HCT116 (cell line): ENCODE results near the gene CACNA1G. TPM values are rescaled to one million over a fixed set of nuclear protein-coding genes. Genes with fewer than 3 reads are reported as not detected.

ENCODE experiments used
- ATAC-seq: fragments of 200-7000 bp; cut with Tn5 transposase; 2 replicates; pipeline ENCODE4 v1.9.1; 2020; ENCODE audit warnings: mild to moderate bottlenecking, moderate library complexity
- BruUV-seq: library from RNA; stranded (reverse); fragments of 400-500 nt; replicated peaks from 2 replicates; lab custom pipeline; 2021; lab: Mats Ljungman, UMichigan
- CTCF ChIA-PET: fragments of 300-600 bp; sonication (Branson Sonifier 250); formaldehyde crosslinking; loops from one replicate; lab custom pipeline; 2021; ENCODE audit warnings: antibody characterized with exemption; lab: Charles Lee
- POLR2A ChIA-PET: fragments of 300-600, 350-600 bp; sonication (Branson Sonifier 250); formaldehyde crosslinking; loops from one replicate; lab custom pipeline; 2021; ENCODE audit warnings: antibody characterized with exemption; lab: Charles Lee
- RAD21 ChIA-PET, 2 experiments: fragments of 300-600 bp; sonication (Branson Sonifier 250); formaldehyde crosslinking; loops; one replicate each; lab custom pipeline; 2023; ENCODE audit warnings: low total read pairs in 2 of 2; ENCODE audit not compliant: uncharacterized antibody in 2 of 2, unreplicated experiment in 2 of 2, low non-redundant PET in 1 of 2; lab: Charles Lee
- DNase-seq: peaks from one replicate; pipeline ENCODE4 v3.0.0-alpha.2; 2010; ENCODE audit warnings: low read depth, low spot score
- H2AFZ ChIP-seq: fragments of 200-600 bp; shearing (Covaris generic), sonication (generic); 2 replicates; pipeline ENCODE4 v1.6.1; 2017; ENCODE audit warnings: low read depth, mixed run types, mixed read lengths, antibody characterized with exemption, low read length; ENCODE audit not compliant: poor library complexity, severe bottlenecking
- H3K27ac ChIP-seq: 2 replicates; pipeline ENCODE4 v1.5.1; 2012; ENCODE audit warnings: low read depth, low read length
- H3K27me3 ChIP-seq: fragments of 200-600 bp; sonication (generic); 2 replicates; pipeline ENCODE4 v1.6.1; 2016; ENCODE audit warnings: mixed run types, low read length, mixed read lengths; ENCODE audit not compliant: insufficient read depth
- H3K36me3 ChIP-seq, 2 experiments: fragments of 200-500 bp in 1 of 2; fragments of 200-600 bp in 1 of 2; sonication (Bioruptor generic) in 1 of 2; sonication (generic) in 1 of 2; 2 replicates each; pipeline versions ENCODE4 v1.5.1 to v1.6.1; 2014 to 2016; ENCODE audit warnings: low read length in 2 of 2, inconsistent platforms in 1 of 2, mixed read lengths in 1 of 2, mixed run types in 1 of 2; ENCODE audit not compliant: insufficient read depth in 2 of 2, control insufficient read depth in 1 of 2
- H3K4me1 ChIP-seq, 2 experiments: fragments of 200-600 bp in 1 of 2; sonication (generic) in 1 of 2; 2 replicates each; pipeline versions ENCODE4 v1.5.1 to v1.6.1; 2012 to 2017; ENCODE audit warnings: low read length in 2 of 2, inconsistent platforms in 1 of 2, mild to moderate bottlenecking in 1 of 2, mixed read lengths in 1 of 2, mixed run types in 1 of 2, moderate library complexity in 1 of 2; ENCODE audit not compliant: insufficient read depth in 2 of 2, control insufficient read depth in 1 of 2
- H3K4me2 ChIP-seq: fragments of 200-600 bp; sonication (generic); 2 replicates; pipeline ENCODE4 v1.6.1; 2017; ENCODE audit warnings: mixed run types, low read length, mixed read lengths
- H3K4me3 ChIP-seq, 2 experiments: fragments of 200-600 bp in 1 of 2; sonication (generic) in 1 of 2; replicated peaks in 1 of 2; 2 replicates each; pipeline ENCODE4 v1.5.1; 2011 to 2016; ENCODE audit warnings: low read length in 2 of 2, control low read depth in 1 of 2, low read depth in 1 of 2, mild to moderate bottlenecking in 1 of 2, mixed read lengths in 1 of 2, mixed run types in 1 of 2
- H3K79me2 ChIP-seq: fragments of 200-600 bp; sonication (generic); 2 replicates; pipeline ENCODE4 v1.6.1; 2017; ENCODE audit warnings: mild to moderate bottlenecking, mixed run types, low read length, moderate library complexity, mixed read lengths; ENCODE audit not compliant: insufficient read depth
- H3K9ac ChIP-seq: fragments of 200-600 bp; sonication (generic); 2 replicates; pipeline ENCODE4 v1.6.1; 2016; ENCODE audit warnings: low read length, mixed read lengths
- H3K9me2 ChIP-seq: fragments of 200-600 bp; sonication (generic), shearing (Covaris generic); 2 replicates; pipeline ENCODE4 v1.6.1; 2017; ENCODE audit warnings: mixed run types, mild to moderate bottlenecking, moderate library complexity; ENCODE audit not compliant: insufficient read depth
- H3K9me3 ChIP-seq, 2 experiments: fragments of 200-500 bp in 1 of 2; fragments of 200-600 bp in 1 of 2; sonication (Bioruptor generic) in 1 of 2; sonication (generic) in 1 of 2; 2 replicates each; pipeline ENCODE4 v1.6.1; 2014 to 2017; ENCODE audit warnings: low read length in 2 of 2, mixed read lengths in 2 of 2, inconsistent platforms in 1 of 2, low read depth in 1 of 2, mild to moderate bottlenecking in 1 of 2, mixed run types in 1 of 2, moderate library complexity in 1 of 2; ENCODE audit not compliant: control insufficient read depth in 1 of 2, insufficient read depth in 1 of 2
- H4K20me1 ChIP-seq: fragments of 200-600 bp; sonication (generic), shearing (Covaris generic); 2 replicates; pipeline ENCODE4 v1.6.1; 2017; ENCODE audit warnings: mixed run types, mild to moderate bottlenecking, moderate library complexity; ENCODE audit not compliant: insufficient read depth
- ATF3 ChIP-seq: IDR thresholded peaks from 2 replicates; pipeline ENCODE4 v1.6.1; 2012
- CBX3 ChIP-seq: IDR thresholded peaks from 2 replicates; pipeline ENCODE4 v1.6.1; 2012; ENCODE audit warnings: low read depth
- CEBPB ChIP-seq: IDR thresholded peaks from 2 replicates; pipeline ENCODE4 v1.6.1; 2012; ENCODE audit warnings: low read depth
- CTCF ChIP-seq, 3 experiments: fragments of 200-600 bp in 1 of 3; sonication (generic) in 1 of 3; IDR thresholded peaks in 2 of 3; conservative IDR thresholded peaks in 1 of 3; 2 replicates each; pipeline ENCODE4 v1.5.1; 2012 to 2017; ENCODE audit warnings: low read depth in 2 of 3, low read length in 2 of 3, antibody characterized with exemption in 1 of 3, borderline replicate concordance in 1 of 3, control low read depth in 1 of 3, mild to moderate bottlenecking in 1 of 3, mixed read lengths in 1 of 3, mixed run types in 1 of 3, moderate library complexity in 1 of 3; ENCODE audit not compliant: insufficient read depth in 1 of 3
- EGR1 ChIP-seq: IDR thresholded peaks from 2 replicates; pipeline ENCODE4 v1.6.1; 2012; ENCODE audit warnings: low read depth
- ELF1 ChIP-seq: IDR thresholded peaks from 2 replicates; pipeline ENCODE4 v1.6.1; 2012; ENCODE audit warnings: low read depth, borderline replicate concordance
- EZH2 ChIP-seq: fragments of 200-600 bp; sonication (generic); IDR thresholded peaks from 2 replicates; pipeline ENCODE4 v1.6.1; 2017; ENCODE audit warnings: antibody characterized with exemption, mixed run types
- EZH2phosphoT487 ChIP-seq: fragments of 200-600 bp; IDR thresholded peaks from 2 replicates; pipeline ENCODE4 v1.6.1; 2018; ENCODE audit warnings: antibody characterized with exemption, borderline replicate concordance
- FOSL1 ChIP-seq: IDR thresholded peaks from 2 replicates; pipeline ENCODE4 v1.6.1; 2012; ENCODE audit warnings: low read depth
- JUND ChIP-seq: IDR thresholded peaks from 2 replicates; pipeline ENCODE4 v1.6.1; 2012
- MAX ChIP-seq: IDR thresholded peaks from 2 replicates; pipeline ENCODE4 v1.6.1; 2012
- POLR2A ChIP-seq: IDR thresholded peaks from 2 replicates; pipeline ENCODE4 v1.7.0; 2011; ENCODE audit warnings: borderline replicate concordance; ENCODE audit not compliant: insufficient read depth, insufficient read length; ENCODE audit errors: extremely low read depth
- POLR2AphosphoS5 ChIP-seq: IDR thresholded peaks from 2 replicates; pipeline ENCODE4 v1.6.1; 2011; ENCODE audit warnings: mild to moderate bottlenecking, low read depth, low read length, moderate library complexity
- RAD21 ChIP-seq: IDR thresholded peaks from 2 replicates; pipeline ENCODE4 v1.6.1; 2012; ENCODE audit warnings: low read depth, mild to moderate bottlenecking
- SIN3A ChIP-seq: IDR thresholded peaks from 2 replicates; pipeline ENCODE4 v1.6.1; 2012; ENCODE audit warnings: low read depth
- SP1 ChIP-seq: IDR thresholded peaks from 2 replicates; pipeline ENCODE4 v1.6.1; 2012; ENCODE audit warnings: low read depth
- SRF ChIP-seq: IDR thresholded peaks from 2 replicates; pipeline ENCODE4 v1.6.1; 2012; ENCODE audit warnings: low read depth
- TCF7L2 ChIP-seq: IDR thresholded peaks from 2 replicates; pipeline ENCODE4 v1.7.0; 2011; ENCODE audit warnings: borderline replicate concordance, inconsistent platforms; ENCODE audit not compliant: insufficient read depth, insufficient read length; ENCODE audit errors: extremely low read depth
- YY1 ChIP-seq: IDR thresholded peaks from 2 replicates; pipeline ENCODE4 v1.6.1; 2011; ENCODE audit warnings: low read length, low read depth, moderate library complexity, mild to moderate bottlenecking; ENCODE audit not compliant: insufficient replicate concordance; ENCODE audit errors: extremely low read depth
- ZFX ChIP-seq: fragments of 450-650 bp; IDR thresholded peaks from 2 replicates; pipeline ENCODE4 v1.6.1; 2017
- ZNF274 ChIP-seq: fragments of 200-500 bp; sonication (Bioruptor generic); IDR thresholded peaks from 2 replicates; pipeline ENCODE4 v1.6.1; 2014; ENCODE audit warnings: mild to moderate bottlenecking, low read depth, low read length, inconsistent platforms
- intact Hi-C: fragments of 100-400 bp; cut with micrococcal nuclease; formaldehyde crosslinking; loops from 2 replicates; pipeline ENCODE4 v1.10.0; 2022
- total RNA-seq: library from RNA; stranded (reverse); gene quantifications from one replicate; pipeline ENCODE4 v1.2.1, GENCODE V29; 2021; ENCODE audit not compliant: unreplicated experiment
- TF ChIP-seq, protein P1 (sequence below): IDR thresholded peaks from 2 replicates; pipeline ENCODE4 v1.6.1; 2011; ENCODE audit warnings: mild to moderate bottlenecking, low read length, moderate library complexity; ENCODE audit not compliant: insufficient replicate concordance; ENCODE audit errors: extremely low read depth

CACNA1G gene
- total RNA-seq, 1 experiment from 2014 or later, result 3.4 TPM

DNA sequence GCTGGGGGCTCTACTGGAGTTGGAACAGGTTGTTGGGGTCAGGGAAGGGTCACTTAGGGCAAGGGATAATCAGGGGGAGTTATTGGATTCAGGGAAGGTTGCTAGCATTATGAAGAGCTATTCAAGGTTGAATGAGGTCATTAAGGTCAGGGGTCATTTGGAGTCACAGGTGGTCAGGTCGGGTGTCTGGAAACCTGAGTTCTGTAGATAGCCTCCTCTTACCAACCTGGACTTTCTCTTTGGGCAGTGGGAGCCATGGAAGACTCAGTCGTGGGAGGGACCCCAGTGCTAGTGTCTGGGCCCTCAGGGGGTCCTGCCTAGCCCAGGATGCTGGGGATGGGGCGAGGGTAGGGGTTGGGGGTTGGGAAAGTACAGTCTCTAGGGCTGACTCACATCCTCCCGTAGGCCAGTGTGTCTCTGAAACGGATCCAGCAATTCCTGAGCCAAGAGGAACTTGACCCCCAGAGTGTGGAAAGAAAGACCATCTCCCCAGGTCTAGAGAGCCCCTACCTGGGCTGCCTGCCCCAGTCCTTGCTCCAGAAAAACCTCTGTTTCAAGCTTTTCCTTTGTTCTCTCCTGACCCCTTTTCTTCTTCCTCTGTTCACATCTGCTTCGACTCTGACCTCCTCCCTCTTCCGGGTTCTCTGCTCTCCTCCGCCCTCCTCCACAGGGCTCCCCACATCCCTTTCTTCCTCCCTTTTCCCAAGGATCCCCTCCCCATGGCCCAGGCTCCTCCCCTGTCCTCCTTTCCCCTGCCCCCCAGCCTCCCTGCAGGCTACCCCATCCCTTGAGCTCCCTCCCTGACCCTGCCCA lies 107.7 kb downstream of the CACNA1G start:
- ChIA-PET RAD21 (interaction anchor here in 1 of 2 experiments (1.5 kb wide), 1 partner anchor 30 kb away, joined by 3 read pairs; no protein-coding TSS in a partner anchor), POLR2A (interaction anchor here (1.9 kb wide), 1 partner anchor 17 kb away, joined by 6 read pairs; no protein-coding TSS in a partner anchor), CTCF (interaction anchor here (1.0 kb wide), 1 partner anchor 45 kb away, joined by 3 read pairs; no protein-coding TSS in a partner anchor)
- peak overlapping the region; percentile 34 for H3K9ac ChIP-seq
- ATAC-seq, result peak; percentile 40
- no peaks in the 10 kb centered on the region for H3K36me3 ChIP-seq
- no peaks in the 10 kb centered on the region for H3K79me2 ChIP-seq
- H2AFZ ChIP-seq, result no peak overlapping the region
- H3K4me1 ChIP-seq, result peaks cover 28 to 69% of the 10 kb centered on the region in 2 experiments
- H3K4me3 ChIP-seq, result peak overlapping the region in 1 of 2 experiments; percentile 28; a peak in 2 of 4 replicates
- no peaks in the 10 kb centered on the region for H3K9me3 ChIP-seq
- H3K27me3 ChIP-seq, result no peaks in the 10 kb centered on the region
- intact Hi-C loops, result no loop called here
- H3K9me2 ChIP-seq, result no peaks in the 10 kb centered on the region
- H3K4me2 ChIP-seq, result peak overlapping the region; percentile 67
- no peak overlapping the region; the same call in 1 of the 2 replicates for H3K27ac ChIP-seq
- no peak for DNase-seq
- no peaks in the 10 kb centered on the region for H4K20me1 ChIP-seq
- no TSS peak for BruUV-seq
- no peak for TF ChIP-seq SRF
- no peak for TF ChIP-seq CEBPB
- peak; percentile 25 for TF ChIP-seq TCF7L2
- no peak for TF ChIP-seq CTCF (IDR thresholded peaks at IDR 0.05 in 2 of 3, conservative IDR thresholded peaks at IDR 0.05 in 1 of 3; ENCODE audit: borderline replicate concordance in 1 of 3, insufficient read depth in 1 of 3, low read depth in 2 of 3, low read length in 2 of 3)
- no peak for TF ChIP-seq EGR1
- TF ChIP-seq EZH2phosphoT487, result no peak
- no peak for TF ChIP-seq EZH2
- no peak for TF ChIP-seq RAD21
- no peak for TF ChIP-seq CBX3
- peak; percentile 54 for TF ChIP-seq POLR2A
- TF ChIP-seq YY1, result no peak
- TF ChIP-seq SIN3A, result no peak
- TF ChIP-seq ATF3, result no peak
- peak; percentile 25; the same call in 1 of the 2 replicates for TF ChIP-seq POLR2AphosphoS5
- TF ChIP-seq FOSL1, result no peak
- TF ChIP-seq ZNF274, result no peak
- TF ChIP-seq MAX, result no peak
- no peak for TF ChIP-seq ELF1
- no peak; the same call in 1 of the 2 replicates for TF ChIP-seq JUND
- TF ChIP-seq SP1, result no peak
- no peak for TF ChIP-seq ZFX
- TF ChIP-seq, protein P1, sequence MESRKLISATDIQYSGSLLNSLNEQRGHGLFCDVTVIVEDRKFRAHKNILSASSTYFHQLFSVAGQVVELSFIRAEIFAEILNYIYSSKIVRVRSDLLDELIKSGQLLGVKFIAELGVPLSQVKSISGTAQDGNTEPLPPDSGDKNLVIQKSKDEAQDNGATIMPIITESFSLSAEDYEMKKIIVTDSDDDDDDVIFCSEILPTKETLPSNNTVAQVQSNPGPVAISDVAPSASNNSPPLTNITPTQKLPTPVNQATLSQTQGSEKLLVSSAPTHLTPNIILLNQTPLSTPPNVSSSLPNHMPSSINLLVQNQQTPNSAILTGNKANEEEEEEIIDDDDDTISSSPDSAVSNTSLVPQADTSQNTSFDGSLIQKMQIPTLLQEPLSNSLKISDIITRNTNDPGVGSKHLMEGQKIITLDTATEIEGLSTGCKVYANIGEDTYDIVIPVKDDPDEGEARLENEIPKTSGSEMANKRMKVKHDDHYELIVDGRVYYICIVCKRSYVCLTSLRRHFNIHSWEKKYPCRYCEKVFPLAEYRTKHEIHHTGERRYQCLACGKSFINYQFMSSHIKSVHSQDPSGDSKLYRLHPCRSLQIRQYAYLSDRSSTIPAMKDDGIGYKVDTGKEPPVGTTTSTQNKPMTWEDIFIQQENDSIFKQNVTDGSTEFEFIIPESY, result no peak
